Measurements from ENCODE around the gene NDUFA12. TPM values are rescaled to one million over a fixed set of nuclear protein-coding genes. Genes with fewer than 3 reads are reported as not detected.

Gene NDUFA12
- polyA plus RNA-seq, 3 donors from 2014 or later, result 345 to 618 (median 351) TPM

Other genes with a start within 250 kb of the NDUFA12 start
- gene NR2C1, start 69.9 kb upstream of the NDUFA12 start, polyA plus RNA-seq, result 1 to 10 TPM; 1.4 to 9.5 (median 5.9) TPM
- gene FGD6, start 213.8 kb upstream of the NDUFA12 start, polyA plus RNA-seq, result 1 to 10 TPM in 1 of 3 donors, under 1 TPM in 1, not detected in 1; 0.23 to 1.0 TPM
- 10 to 100 TPM; 19.8 to 27.7 (median 20.4) TPM for gene VEZT, start 214.1 kb upstream of the NDUFA12 start, polyA plus RNA-seq

Measured in immature natural killer cell (primary cell).